ENCODE measurements around the gene METTL27. TPM values are rescaled to one million over a fixed set of nuclear protein-coding genes. Genes with fewer than 3 reads are reported as not detected.

The METTL27 gene
- polyA plus RNA-seq, 1 donor from 2014 or later = 2.4 TPM

DNA sequence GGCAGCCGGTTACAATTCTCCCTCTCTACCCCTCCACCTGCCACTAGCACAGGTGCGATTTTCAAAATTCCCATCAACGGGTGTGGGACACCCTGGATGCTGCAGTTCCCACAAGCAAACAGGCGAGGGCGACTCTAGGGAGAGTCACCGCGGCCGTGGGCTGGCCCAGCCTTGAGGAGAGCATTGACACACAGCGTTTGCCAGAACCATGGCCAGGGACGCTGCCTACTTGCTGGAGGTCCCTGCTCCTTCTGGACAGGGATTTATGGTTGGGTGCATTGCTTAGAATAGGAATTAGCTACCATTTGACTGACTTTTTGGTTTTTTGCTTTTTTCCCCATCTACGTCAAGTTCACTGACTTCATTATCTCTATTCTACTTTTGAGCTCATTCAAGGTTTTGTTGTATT lies 30.6 kb downstream of the METTL27 start:
- no peaks in the 10 kb centered on the region for H3F3A ChIP-seq (ENCODE audit: insufficient read depth, low read length, poor library complexity, severe bottlenecking)
- no peaks in the 10 kb centered on the region for H4K20me1 ChIP-seq (ENCODE audit: insufficient read depth)
- no peaks in the 10 kb centered on the region for H3K9me3 ChIP-seq (ENCODE audit: low read length)
- no peak overlapping the region for H3K9ac ChIP-seq (ENCODE audit: low read length)
- H3K79me2 ChIP-seq (replicated peaks; ENCODE audit: insufficient read depth, low read length) = no peaks in the 10 kb centered on the region
- no peak overlapping the region for H3K27ac ChIP-seq (ENCODE audit: low read length)
- H3K9me2 ChIP-seq (ENCODE audit: insufficient read depth, low read length) = no peaks in the 10 kb centered on the region
- no peak overlapping the region for H3K4me3 ChIP-seq (ENCODE audit: low read length)
- H3K36me3 ChIP-seq (ENCODE audit: insufficient read depth, low read length) = no peaks in the 10 kb centered on the region
- TF ChIP-seq EP300 (conservative IDR thresholded peaks at IDR 0.05; ENCODE audit: poor library complexity, severe bottlenecking) (no peak), TAF1 (IDR thresholded peaks at IDR 0.05; ENCODE audit: low read depth) (no peak), SMC3 (conservative IDR thresholded peaks at IDR 0.05; ENCODE audit: poor library complexity) (no peak), MXI1 (conservative IDR thresholded peaks at IDR 0.05; ENCODE audit: poor library complexity, severe bottlenecking) (no peak), EZH2 (IDR thresholded peaks at IDR 0.05; ENCODE audit: borderline replicate concordance, insufficient read depth, low read length, poor library complexity, severe bottlenecking) (no peak), POLR2AphosphoS5 (IDR thresholded peaks at IDR 0.05) (no peak)
- TF ChIP-seq, protein P1, sequence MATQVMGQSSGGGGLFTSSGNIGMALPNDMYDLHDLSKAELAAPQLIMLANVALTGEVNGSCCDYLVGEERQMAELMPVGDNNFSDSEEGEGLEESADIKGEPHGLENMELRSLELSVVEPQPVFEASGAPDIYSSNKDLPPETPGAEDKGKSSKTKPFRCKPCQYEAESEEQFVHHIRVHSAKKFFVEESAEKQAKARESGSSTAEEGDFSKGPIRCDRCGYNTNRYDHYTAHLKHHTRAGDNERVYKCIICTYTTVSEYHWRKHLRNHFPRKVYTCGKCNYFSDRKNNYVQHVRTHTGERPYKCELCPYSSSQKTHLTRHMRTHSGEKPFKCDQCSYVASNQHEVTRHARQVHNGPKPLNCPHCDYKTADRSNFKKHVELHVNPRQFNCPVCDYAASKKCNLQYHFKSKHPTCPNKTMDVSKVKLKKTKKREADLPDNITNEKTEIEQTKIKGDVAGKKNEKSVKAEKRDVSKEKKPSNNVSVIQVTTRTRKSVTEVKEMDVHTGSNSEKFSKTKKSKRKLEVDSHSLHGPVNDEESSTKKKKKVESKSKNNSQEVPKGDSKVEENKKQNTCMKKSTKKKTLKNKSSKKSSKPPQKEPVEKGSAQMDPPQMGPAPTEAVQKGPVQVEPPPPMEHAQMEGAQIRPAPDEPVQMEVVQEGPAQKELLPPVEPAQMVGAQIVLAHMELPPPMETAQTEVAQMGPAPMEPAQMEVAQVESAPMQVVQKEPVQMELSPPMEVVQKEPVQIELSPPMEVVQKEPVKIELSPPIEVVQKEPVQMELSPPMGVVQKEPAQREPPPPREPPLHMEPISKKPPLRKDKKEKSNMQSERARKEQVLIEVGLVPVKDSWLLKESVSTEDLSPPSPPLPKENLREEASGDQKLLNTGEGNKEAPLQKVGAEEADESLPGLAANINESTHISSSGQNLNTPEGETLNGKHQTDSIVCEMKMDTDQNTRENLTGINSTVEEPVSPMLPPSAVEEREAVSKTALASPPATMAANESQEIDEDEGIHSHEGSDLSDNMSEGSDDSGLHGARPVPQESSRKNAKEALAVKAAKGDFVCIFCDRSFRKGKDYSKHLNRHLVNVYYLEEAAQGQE (IDR thresholded peaks at IDR 0.05; ENCODE audit: borderline replicate concordance) = no peak
- H3K4me2 ChIP-seq (ENCODE audit: low read length) = no peak overlapping the region
- H3K27me3 ChIP-seq (ENCODE audit: insufficient read depth, low read depth, low read length) = no peaks in the 10 kb centered on the region
- no peak overlapping the region for H2AFZ ChIP-seq (ENCODE audit: low read depth, low read length)

DNA sequence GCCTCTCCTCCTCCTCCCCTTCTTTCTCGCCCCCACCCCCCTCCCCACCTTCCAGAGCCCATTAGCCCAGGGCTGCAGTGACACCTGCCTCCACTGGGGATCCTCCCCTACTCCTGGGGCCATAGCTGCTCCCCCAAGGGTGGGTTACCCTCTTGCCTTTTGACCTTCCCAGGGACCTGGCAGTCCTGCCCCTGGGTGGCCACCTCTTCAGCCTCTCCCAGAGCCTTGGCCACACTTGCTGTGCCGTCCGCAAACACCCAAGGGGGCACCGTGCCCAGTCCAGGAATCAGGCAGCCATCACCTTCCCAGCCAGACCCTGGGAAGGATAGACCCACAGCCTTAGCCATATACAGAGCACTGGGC lies 31.3 kb downstream of the METTL27 start:
- Histone ChIP-seq H3K9me3 (ENCODE audit: low read length) (no peaks in the 10 kb centered on the region), H3K27me3 (ENCODE audit: insufficient read depth, low read depth, low read length) (no peaks in the 10 kb centered on the region), H3K9ac (ENCODE audit: low read length) (no peak overlapping the region), H2AFZ (ENCODE audit: low read depth, low read length) (no peak overlapping the region), H3F3A (ENCODE audit: insufficient read depth, low read length, poor library complexity, severe bottlenecking) (no peaks in the 10 kb centered on the region), H3K79me2 (replicated peaks; ENCODE audit: insufficient read depth, low read length) (no peaks in the 10 kb centered on the region), H3K27ac (ENCODE audit: low read length) (no peak overlapping the region), H3K36me3 (ENCODE audit: insufficient read depth, low read length) (no peaks in the 10 kb centered on the region), H3K4me2 (ENCODE audit: low read length) (no peak overlapping the region), H4K20me1 (ENCODE audit: insufficient read depth) (no peaks in the 10 kb centered on the region), H3K9me2 (ENCODE audit: insufficient read depth, low read length) (no peaks in the 10 kb centered on the region), H3K4me3 (ENCODE audit: low read length) (no peak overlapping the region)
- no peak for TF ChIP-seq TAF1 (IDR thresholded peaks at IDR 0.05; ENCODE audit: low read depth)
- TF ChIP-seq POLR2AphosphoS5 (IDR thresholded peaks at IDR 0.05) = no peak
- no peak for TF ChIP-seq CTCF (IDR thresholded peaks at IDR 0.05; ENCODE audit: poor library complexity, severe bottlenecking)
- TF ChIP-seq SMC3 (conservative IDR thresholded peaks at IDR 0.05; ENCODE audit: poor library complexity) = no peak
- TF ChIP-seq EP300 (conservative IDR thresholded peaks at IDR 0.05; ENCODE audit: poor library complexity, severe bottlenecking) = no peak
- TF ChIP-seq, protein P1 (IDR thresholded peaks at IDR 0.05; ENCODE audit: borderline replicate concordance) = no peak
- no peak for TF ChIP-seq MXI1 (conservative IDR thresholded peaks at IDR 0.05; ENCODE audit: poor library complexity, severe bottlenecking)
- TF ChIP-seq RAD21 (conservative IDR thresholded peaks at IDR 0.05) = no peak
- TF ChIP-seq EZH2 (IDR thresholded peaks at IDR 0.05; ENCODE audit: borderline replicate concordance, insufficient read depth, low read length, poor library complexity, severe bottlenecking) = no peak

All from neural cell (in vitro differentiated cells).